Mesothelial cell of epicardium (in vitro differentiated cells): Measurements from ENCODE around the gene GMIP. TPM values are rescaled to one million over a fixed set of nuclear protein-coding genes. Genes with fewer than 3 reads are reported as not detected.

Experiments used
- DNase-seq, 2 experiments: peaks; one replicate each; pipeline ENCODE4 v3.0.0; 2021; ENCODE audit warnings: low spot score in 2 of 2; ENCODE audit not compliant: unreplicated experiment in 2 of 2
- H3K27ac Mint-ChIP-seq: 2 replicates; pipeline ENCODE4 v1.8.0; 2021; ENCODE audit warnings: mixed read lengths
- H3K27me3 Mint-ChIP-seq: 2 replicates; pipeline ENCODE4 v1.8.0; 2021; ENCODE audit warnings: low read depth, mixed read lengths
- H3K36me3 Mint-ChIP-seq: 2 replicates; pipeline ENCODE4 v1.8.0; 2021; ENCODE audit warnings: mixed read lengths
- H3K4me1 Mint-ChIP-seq: 2 replicates; pipeline ENCODE4 v1.8.0; 2021; ENCODE audit warnings: mixed read lengths
- H3K4me3 Mint-ChIP-seq: 2 replicates; pipeline ENCODE4 v1.8.0; 2021; ENCODE audit warnings: mild to moderate bottlenecking, moderate library complexity, mixed read lengths
- H3K9me3 Mint-ChIP-seq: 2 replicates; pipeline ENCODE4 v1.8.0; 2021; ENCODE audit warnings: mixed read lengths
- total RNA-seq: library from RNA; stranded (reverse); gene quantifications from 3 replicates; pipeline ENCODE4 v1.2.1, GENCODE V29; 2021
- TF ChIP-seq, protein P1 (sequence below): fragments of 200-600 bp; sonication (generic); IDR thresholded peaks from one replicate; pipeline ENCODE4 v1.5.0; 2021; ENCODE audit warnings: antibody characterized with exemption; ENCODE audit not compliant: unreplicated experiment

Gene GMIP
- total RNA-seq, 1 donor from 2014 or later = 25.1 TPM

DNA sequence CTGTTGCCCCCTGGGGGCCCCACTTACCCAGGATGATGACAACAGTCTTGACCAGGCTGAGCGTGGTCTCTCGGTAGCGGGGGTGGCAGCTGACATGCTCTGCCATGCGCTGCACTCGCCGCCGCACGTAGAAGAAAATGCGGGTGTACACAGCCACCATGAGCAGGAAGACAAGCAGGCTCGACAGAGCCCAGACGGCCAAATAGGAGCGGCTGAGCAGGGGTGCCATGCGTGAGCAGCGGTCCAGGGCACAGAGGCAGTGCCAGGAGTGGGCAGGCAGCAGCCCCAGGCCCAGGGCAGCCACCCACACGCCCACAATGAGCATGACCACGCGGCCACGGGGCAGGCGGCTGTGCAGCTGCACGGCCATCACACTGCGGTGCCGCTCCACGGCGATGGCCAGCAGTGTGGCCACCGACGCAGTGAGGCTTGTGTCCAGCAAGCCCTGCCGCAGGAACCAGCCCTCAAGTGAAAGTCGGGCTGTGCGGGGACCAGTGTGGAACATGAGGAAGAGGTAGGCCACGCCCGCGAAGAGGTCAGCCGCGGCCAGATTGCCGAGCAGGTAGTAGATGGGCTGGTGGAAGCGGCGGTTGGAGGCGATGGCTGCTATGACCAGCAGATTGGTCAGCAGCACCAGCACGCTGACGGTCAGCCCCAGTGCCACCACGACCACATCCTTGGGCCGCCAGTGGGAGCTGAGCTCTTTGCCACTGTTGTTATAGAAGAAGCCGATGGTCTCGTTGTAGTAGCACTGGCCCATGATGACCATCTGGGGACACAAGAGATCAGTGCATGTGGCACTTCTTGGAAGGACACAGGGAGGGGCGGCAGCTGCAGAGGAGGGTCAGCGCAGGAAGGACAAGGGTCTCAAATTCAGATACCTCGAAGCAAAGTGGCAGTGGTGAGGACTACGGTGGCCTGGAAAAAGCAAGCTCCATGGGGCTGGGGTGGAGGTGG, 16.7 kb downstream of the GMIP start:
- Mint-ChIP-seq H3K27me3 (no peaks in the 10 kb centered on the region), H3K4me1 (peaks cover 19% of the 10 kb centered on the region), H3K27ac (peak overlapping the region; percentile 92), H3K36me3 (peaks cover 12% of the 10 kb centered on the region), H3K9me3 (no peaks in the 10 kb centered on the region), H3K4me3 (peak overlapping the region; percentile 88)
- TF ChIP-seq, protein P1, sequence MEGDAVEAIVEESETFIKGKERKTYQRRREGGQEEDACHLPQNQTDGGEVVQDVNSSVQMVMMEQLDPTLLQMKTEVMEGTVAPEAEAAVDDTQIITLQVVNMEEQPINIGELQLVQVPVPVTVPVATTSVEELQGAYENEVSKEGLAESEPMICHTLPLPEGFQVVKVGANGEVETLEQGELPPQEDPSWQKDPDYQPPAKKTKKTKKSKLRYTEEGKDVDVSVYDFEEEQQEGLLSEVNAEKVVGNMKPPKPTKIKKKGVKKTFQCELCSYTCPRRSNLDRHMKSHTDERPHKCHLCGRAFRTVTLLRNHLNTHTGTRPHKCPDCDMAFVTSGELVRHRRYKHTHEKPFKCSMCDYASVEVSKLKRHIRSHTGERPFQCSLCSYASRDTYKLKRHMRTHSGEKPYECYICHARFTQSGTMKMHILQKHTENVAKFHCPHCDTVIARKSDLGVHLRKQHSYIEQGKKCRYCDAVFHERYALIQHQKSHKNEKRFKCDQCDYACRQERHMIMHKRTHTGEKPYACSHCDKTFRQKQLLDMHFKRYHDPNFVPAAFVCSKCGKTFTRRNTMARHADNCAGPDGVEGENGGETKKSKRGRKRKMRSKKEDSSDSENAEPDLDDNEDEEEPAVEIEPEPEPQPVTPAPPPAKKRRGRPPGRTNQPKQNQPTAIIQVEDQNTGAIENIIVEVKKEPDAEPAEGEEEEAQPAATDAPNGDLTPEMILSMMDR = no peak
- no peak for DNase-seq

DNA sequence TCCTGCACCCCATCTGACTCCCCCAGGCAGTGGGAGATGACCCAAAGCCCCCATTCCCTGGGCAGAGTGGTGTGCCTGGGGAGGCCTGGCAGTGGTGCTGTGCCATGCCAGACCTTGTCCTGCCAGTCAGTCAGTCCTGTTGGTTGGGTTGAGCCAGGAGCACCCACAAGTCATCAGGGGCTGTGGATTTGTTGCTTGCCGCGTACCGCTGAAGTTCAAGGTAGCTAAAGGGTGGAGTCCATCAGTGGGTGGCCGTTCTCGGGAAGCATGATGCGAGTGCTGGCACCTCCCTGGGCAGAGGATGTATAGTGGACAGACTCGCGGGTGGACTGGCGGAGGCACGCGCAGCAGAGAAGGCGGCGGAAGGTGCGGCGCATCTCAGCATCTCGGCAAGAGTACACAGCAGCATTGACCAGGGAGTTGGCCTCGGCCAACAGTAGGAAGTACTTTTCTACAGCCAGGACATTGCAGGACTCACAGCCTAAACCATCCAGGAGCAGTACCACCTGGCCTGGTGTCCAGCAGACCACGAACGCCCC, 19.4 kb downstream of the GMIP start:
- no peaks in the 10 kb centered on the region for H3K9me3 Mint-ChIP-seq
- DNase-seq = no peak
- peaks cover 28% of the 10 kb centered on the region for H3K4me1 Mint-ChIP-seq
- H3K36me3 Mint-ChIP-seq = peaks cover 12% of the 10 kb centered on the region
- no peaks in the 10 kb centered on the region for H3K27me3 Mint-ChIP-seq
- H3K4me3 Mint-ChIP-seq = no peak overlapping the region
- H3K27ac Mint-ChIP-seq = no peak overlapping the region
- TF ChIP-seq, protein P1 = no peak

DNA sequence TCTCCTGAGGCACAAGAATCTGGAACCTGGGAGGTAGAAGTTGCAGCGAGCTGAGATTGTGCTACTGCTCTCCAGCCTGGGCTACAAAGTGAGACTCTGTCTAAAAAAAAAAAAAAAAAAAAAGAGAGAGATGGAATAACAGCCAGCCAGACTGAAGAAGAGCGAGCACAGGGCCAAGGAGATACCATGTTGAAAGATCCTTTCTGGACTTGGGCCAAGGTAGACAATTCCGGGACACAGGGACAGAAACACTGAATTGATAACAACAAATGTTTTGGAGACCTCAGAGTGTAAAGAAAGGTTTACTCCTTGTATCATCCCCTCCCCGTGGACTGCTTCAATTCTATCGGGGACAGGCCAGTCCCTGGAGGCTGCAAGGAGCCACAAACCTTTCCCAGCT, 20.1 kb downstream of the GMIP start:
- Mint-ChIP-seq H3K4me1 (peaks cover 31% of the 10 kb centered on the region), H3K36me3 (peaks cover 11% of the 10 kb centered on the region), H3K4me3 (no peak overlapping the region), H3K27ac (peak overlapping the region; percentile 25), H3K27me3 (no peaks in the 10 kb centered on the region), H3K9me3 (no peaks in the 10 kb centered on the region)
- TF ChIP-seq, protein P1 = no peak
- DNase-seq = no peak

DNA sequence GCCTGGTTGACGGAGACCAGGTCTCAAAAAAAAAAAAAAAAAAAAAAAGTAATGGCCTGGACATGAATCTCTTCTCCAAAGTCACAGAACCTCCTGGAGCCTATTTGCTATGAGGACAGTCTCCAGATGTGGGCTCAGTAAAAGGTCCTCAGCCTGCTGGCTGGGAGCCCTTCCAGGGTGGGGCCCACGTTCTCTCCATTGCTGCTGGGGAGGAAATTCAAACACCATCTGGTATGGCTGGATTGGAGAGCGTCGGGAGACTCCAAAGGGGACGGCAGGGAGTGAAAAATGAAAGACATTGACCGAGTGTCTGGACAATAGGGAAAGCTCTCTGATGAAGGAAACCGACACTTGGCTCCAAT, 23.6 kb downstream of the GMIP start:
- no peak overlapping the region for H3K4me3 Mint-ChIP-seq
- no peaks in the 10 kb centered on the region for H3K9me3 Mint-ChIP-seq
- H3K4me1 Mint-ChIP-seq = peaks cover 26% of the 10 kb centered on the region
- peak overlapping the region; percentile 84 for H3K27ac Mint-ChIP-seq
- peaks cover 6% of the 10 kb centered on the region for H3K36me3 Mint-ChIP-seq
- H3K27me3 Mint-ChIP-seq = no peaks in the 10 kb centered on the region
- TF ChIP-seq, protein P1 = no peak
- no peak for DNase-seq

DNA sequence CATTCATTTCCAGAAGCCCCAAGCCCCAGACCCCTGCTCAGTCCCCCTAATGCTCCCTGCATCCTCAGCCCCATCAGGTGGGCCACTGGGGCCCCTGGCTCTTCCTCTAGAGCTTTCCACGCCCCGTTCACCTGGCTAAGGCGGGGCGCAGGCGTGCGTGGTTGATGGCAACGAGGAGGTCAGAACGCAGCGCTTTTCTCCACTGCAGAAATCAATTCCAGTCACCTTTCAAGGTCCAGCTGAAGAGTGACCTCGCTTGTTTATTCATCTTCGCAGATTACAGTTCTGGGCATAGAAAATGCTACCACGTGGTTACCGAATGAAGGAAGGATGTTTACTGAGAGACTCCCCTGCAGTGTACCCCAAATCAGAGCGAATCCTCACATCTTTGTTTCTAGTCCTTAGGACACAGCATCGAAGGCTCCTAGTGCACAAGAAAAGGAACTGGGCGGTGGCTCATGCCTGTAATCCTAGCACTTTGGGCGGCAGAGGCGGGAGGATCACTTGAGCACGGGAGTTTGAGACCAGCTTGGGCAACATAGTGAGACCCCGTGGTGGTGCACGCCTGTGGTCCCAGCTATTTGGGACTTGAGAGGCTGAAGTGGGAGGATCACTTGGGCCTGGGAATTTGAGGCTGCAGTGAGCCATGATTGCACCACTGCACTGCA, 24.1 kb downstream of the GMIP start:
- H3K4me1 Mint-ChIP-seq = peaks cover 26% of the 10 kb centered on the region
- no peaks in the 10 kb centered on the region for H3K9me3 Mint-ChIP-seq
- H3K36me3 Mint-ChIP-seq = peaks cover 3% of the 10 kb centered on the region
- TF ChIP-seq, protein P1 = no peak
- peak overlapping the region; percentile 73 for H3K4me3 Mint-ChIP-seq
- peak overlapping the region; percentile 84 for H3K27ac Mint-ChIP-seq
- H3K27me3 Mint-ChIP-seq = no peaks in the 10 kb centered on the region
- DNase-seq = no peak
